Measurements from ENCODE around the gene KLF5.
"Not testable (repeated sequence)": the region's sequence is repeated elsewhere in the genome, so short reads cannot be mapped to it uniquely, and the experiment has no call there.

The KLF5 gene

GRCh38 chr13:73058736-73059459, at the start of gene KLF5:
TSS of gene KLF5 (plus strand) at chr13:73059005. CDS start at chr13:73059328, 323 bp downstream.
- peak; percentile 97 for DNase-seq

DNA sequence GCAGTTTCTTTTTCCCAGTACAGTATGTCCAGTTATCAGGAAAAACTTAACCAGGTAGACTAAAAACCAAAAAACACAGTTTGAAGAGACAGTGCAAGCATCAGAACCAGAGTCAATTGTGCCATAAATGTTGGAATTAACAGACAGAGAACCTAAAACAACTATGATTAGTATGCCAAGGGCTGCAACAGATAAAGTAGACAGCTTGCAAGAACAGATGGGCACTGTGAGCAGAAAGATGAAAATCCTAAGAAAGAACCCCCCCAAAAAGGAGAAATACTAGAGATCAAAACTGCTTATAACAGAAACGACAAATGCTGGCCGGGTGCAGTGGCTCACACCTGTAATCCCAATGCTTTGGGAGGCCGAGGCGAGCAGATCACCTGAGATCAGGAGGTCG, 47.1 kb upstream of the KLF5 start:
- no peak for DNase-seq

GRCh38 chr13:73015805-73016204, 43.0 kb upstream of the KLF5 start:
- no peak for DNase-seq

- DNase-seq, result no peak
These were observed 40.5 kb upstream of the KLF5 start for GRCh38 chr13:73018336-73018735.

GRCh38 chr13:73025217-73026012, 33.4 kb upstream of the KLF5 start:
- DNase-seq, result no peak

GRCh38 chr13:73034901-73035300, 23.9 kb upstream of the KLF5 start:
- no peak for DNase-seq

DNA sequence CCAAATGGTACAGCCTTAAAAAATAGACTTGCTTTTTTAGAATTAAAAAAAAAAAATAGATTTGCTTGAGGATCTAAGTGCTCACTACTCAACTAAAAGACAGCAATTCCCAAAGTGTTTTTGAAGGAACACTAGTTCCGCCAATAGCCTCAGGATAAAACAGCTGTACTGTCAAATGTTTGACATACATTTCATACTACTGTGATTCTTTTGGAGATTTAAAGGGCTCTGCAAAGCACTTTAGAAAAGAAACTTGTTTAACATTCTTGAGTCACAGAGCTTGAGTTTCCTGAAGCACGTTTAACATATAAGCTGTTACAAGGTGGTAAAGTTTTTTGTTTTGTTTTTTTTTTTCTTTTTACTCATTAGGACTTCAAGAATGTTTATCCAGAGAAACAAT, 23.1 kb upstream of the KLF5 start:
- no peak for DNase-seq

DNA sequence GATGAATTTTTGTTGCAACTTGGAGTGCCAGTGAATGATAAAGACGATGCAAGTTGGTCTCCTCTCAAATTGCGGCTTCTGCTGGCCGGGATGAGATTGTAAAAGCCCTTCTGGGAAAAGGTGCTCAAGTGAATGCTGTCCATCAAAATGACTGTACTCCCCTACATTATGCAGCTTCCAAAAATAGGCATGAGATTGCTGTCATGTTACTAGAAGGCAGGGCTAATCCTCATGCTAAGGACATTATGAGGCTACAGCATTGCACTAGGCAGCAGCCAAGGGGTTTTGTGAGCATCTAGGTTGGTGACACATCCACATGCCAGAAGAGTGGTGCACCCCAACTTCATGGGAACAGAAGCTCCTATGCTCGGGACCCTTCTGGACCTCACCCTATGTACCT, 22.2 kb upstream of the KLF5 start:
- DNase-seq, result no peak

- DNase-seq, result peak; percentile 12
These were observed 20.7 kb upstream of the KLF5 start for GRCh38 chr13:73038064-73038463.

DNA sequence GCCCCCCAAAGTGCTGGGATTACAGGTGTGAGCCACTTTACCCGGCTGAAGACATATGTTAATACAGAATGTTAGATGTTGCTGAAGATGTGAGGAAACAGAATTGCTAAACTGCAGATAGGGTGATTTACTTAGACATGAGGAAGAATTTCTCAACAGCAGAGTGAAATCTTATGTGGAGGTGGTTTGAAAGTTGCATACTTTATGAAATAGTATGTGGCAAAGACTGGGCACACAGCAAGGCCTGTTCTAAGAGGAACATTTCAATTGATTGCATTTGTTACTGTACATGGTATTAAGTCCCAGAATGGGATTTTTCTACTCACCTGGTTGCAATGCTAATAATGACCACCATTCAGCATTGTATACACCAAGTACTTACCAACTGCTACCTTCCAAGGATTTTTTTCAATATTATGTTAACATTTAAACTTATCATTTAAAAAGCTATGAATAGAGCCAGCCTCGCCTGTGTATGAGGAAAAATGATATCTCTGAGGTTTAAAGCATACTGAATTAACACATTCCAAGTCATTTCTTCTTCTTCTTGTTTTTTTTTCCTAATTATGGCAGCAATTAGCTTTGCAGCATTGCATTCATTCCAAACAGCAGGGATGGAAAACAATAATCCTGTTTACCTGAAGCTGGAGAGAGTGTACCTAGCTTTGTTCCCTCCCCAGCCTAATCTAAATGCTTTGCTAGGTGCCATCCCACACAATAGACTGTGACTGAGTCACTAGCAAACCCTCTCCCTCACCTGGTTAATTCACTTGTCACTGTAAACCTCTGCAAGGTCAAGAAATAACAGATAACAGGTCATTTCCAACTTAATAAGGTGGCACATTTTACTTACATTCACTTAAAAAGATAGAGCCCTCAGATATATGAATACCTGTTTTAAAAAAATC, 19.4 kb upstream of the KLF5 start:
- DNase-seq, result peak; percentile 59

GRCh38 chr13:73040484-73040883, 18.3 kb upstream of the KLF5 start:
- DNase-seq, result no peak

DNA sequence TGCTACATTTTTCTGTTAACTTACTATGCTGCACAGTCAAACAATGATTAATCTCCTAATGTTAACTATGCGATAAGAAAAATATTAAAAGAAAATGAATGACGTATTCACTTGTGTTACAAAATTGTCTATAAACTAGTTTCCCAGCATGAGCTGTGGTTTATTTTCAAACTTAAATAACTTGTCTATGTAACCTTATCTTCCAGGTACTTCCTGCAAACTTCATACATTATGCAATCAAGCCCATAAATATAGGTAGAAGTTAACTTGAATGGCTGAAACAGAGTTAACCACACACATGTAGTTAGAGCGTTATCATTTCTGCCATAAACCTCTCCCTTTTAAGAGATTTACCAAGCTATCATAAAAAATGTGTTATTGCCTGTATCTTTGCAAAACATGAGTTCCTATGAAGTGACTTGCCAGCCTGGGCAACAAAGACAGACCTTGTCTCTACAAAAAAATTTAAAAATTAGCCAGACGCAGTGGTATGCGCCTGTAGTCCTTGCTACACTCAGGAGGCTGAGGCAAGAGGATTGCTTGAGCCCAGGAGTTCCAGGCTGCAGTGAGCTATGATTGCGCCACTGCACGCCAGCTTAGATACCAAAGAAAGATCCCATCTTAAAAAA, 17.7 kb upstream of the KLF5 start:
- DNase-seq, result no peak

GRCh38 chr13:73045031-73045430, 13.8 kb upstream of the KLF5 start:
- DNase-seq, result no peak

DNA sequence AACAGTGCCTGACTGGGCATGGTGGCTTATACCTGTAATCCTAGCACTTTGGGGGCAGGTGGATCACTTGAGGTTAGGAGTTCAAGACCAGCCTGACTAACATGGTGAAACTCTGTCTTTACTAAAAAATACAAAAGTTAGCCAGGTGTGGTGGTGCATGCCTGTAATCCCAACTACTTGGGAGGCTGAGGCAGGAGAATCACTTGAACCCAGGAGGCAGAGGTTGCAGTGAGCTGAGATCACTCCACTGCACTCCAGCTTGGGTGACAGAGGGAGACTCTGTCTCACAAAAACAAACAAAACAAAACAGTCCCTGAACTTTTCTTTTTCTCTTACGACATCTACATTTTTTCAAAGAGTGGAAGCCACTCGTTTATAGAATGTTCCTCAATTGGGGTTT, 10.2 kb upstream of the KLF5 start:
- DNase-seq, result not testable (repeated sequence)

DNA sequence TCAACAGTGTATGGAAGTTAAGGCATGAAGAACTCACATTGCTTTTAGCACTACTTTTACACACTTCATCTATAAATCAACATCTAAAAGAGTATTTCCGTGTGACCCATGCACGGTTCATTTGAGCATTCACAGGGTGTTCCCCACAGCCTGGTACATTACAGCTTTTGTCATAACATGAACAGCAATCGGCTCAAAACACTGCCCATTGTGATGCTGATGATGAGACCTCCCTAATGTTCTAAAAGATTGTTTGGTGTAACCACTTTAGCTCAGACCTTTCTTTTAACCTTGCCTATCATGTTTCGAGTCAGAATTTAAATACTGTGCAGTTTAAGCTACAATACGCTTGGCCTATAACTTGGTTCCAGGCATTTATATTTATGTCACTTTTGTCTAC, 4.1 kb upstream of the KLF5 start:
- DNase-seq, result peak; percentile 40

DNA sequence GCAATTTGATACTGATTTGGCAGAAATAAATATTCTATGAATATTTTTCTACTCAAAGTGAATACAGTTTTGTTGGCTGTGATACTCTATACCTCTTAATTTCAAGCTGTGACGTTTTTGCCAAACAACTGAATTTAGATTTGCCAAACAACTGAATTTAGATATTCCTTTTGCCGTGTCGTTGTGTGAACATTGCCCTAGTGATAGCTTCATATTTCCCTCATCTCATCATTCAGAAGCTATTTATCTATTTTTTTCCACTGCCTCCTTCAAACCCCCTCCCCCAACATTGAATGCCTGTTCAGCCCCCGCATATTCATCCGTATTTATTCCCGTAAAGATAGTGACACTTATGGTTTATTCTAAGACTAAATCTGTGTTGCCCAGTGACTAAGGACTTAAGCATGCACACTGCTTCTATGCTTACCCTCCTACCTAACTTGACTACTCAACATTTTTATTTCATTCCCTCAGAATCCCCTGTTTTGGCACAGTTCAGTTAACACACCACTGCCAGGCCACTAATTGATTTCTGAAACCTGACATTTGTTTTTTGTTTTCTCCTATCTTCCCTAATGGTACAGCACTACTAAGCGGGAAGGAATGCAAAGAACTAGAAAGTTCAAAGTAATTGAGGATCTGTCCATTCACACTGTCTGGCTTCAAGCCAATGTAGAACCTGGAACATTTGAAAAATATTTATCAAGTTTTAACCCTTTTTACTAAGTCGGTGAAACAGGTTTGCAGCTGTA, 2.8 kb upstream of the KLF5 start:
- peak; percentile 43 for DNase-seq

GRCh38 chr13:73056565-73056962, 2.2 kb upstream of the KLF5 start:
- no peak for DNase-seq

- peak; percentile 13 for DNase-seq
These were observed 1.3 kb upstream of the KLF5 start for GRCh38 chr13:73057284-73058063.

- no peak for DNase-seq
These were observed 816 bp upstream of the KLF5 start for GRCh38 chr13:73058064-73058313.

DNA sequence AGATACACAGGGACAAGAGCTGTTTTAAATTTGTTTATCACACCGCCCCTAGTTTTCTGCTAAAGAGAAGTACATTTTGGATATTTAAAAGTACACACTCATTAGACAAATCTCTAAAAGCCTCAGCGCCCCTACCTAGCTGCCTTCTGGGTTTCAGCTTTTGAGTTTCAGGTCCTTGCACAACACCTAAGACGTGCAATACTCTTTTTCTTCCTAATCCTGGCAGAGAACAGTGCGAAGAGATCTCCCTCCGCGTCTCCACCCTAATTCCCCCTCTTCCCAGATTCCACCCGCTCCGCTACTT, 421 bp upstream of the KLF5 start:
- no peak for DNase-seq

GRCh38 chr13:73059460-73060250, 850 bp downstream of the KLF5 start:
- peak; percentile 68 for DNase-seq

All from NCI-H69 (cell line).